Ascending aorta (tissue), 2 donors: ENCODE measurements around the gene NAV3. TPM values are rescaled to one million over a fixed set of nuclear protein-coding genes. Genes with fewer than 3 reads are reported as not detected.

Source experiments
- DNase-seq, 2 donors: peaks; one replicate each; pipeline ENCODE4 v3.0.0-alpha.2; 2019; ENCODE audit warnings: low spot score in 2 of 2
- H3K27ac ChIP-seq, 2 donors: fragments of 200-600 bp; sonication (generic); one replicate each; pipeline ENCODE4 v1.5.1; 2016 to 2017; ENCODE audit warnings: mild to moderate bottlenecking in 1 of 2
- H3K27me3 ChIP-seq: fragments of 200-600 bp; sonication (generic); one replicate; pipeline ENCODE4 v1.5.1; 2017
- H3K36me3 ChIP-seq, 2 donors: fragments of 200-600 bp; sonication (generic); one replicate each; pipeline ENCODE4 v1.5.1; 2016
- H3K4me1 ChIP-seq, 2 donors: fragments of 200-600 bp; sonication (generic); one replicate each; pipeline ENCODE4 v1.5.1; 2016 to 2017; ENCODE audit warnings: mild to moderate bottlenecking in 1 of 2
- H3K4me3 ChIP-seq, 2 donors: fragments of 200-600 bp; sonication (generic); one replicate each; pipeline ENCODE4 v1.5.1; 2016 to 2017; ENCODE audit warnings: mild to moderate bottlenecking in 1 of 2
- H3K9me3 ChIP-seq, 2 donors: fragments of 200-600 bp; sonication (generic); one replicate each; pipeline ENCODE4 v1.5.1; 2016
- intact Hi-C: fragments of 100-400 bp; cut with DNase I; formaldehyde crosslinking; loops from one replicate; pipeline ENCODE4 v1.15.1; 2023
- total RNA-seq: library from RNA; depleted of rRNA; stranded (reverse); fragments of >200 nt; gene quantifications from one replicate; pipeline ENCODE4 v1.1.0, GENCODE V29; 2016
- TF ChIP-seq, protein P1 (sequence below), 3 experiments: fragments of 200-600 bp in 2 of 3; fragments of 450-650 bp in 1 of 3; sonication (generic) in 2 of 3; IDR thresholded peaks; one replicate each; pipeline ENCODE4 v1.5.1; 2016 to 2019; ENCODE audit warnings: antibody characterized with exemption in 3 of 3, mild to moderate bottlenecking in 1 of 3, moderate library complexity in 1 of 3

The NAV3 gene
- total RNA-seq, 1 donor from 2014 or later: 9.7 TPM

GRCh38 chr12:78115889-78116288 is 285.2 kb downstream of the NAV3 start:
- Histone ChIP-seq H3K36me3 (no peaks in the 10 kb centered on the region), H3K4me3 (no peak overlapping the region), H3K27me3 (no peaks in the 10 kb centered on the region), H3K9me3 (no peaks in the 10 kb centered on the region), H3K4me1 (no peaks in the 10 kb centered on the region), H3K27ac (no peak overlapping the region)
- TF ChIP-seq, protein P1, sequence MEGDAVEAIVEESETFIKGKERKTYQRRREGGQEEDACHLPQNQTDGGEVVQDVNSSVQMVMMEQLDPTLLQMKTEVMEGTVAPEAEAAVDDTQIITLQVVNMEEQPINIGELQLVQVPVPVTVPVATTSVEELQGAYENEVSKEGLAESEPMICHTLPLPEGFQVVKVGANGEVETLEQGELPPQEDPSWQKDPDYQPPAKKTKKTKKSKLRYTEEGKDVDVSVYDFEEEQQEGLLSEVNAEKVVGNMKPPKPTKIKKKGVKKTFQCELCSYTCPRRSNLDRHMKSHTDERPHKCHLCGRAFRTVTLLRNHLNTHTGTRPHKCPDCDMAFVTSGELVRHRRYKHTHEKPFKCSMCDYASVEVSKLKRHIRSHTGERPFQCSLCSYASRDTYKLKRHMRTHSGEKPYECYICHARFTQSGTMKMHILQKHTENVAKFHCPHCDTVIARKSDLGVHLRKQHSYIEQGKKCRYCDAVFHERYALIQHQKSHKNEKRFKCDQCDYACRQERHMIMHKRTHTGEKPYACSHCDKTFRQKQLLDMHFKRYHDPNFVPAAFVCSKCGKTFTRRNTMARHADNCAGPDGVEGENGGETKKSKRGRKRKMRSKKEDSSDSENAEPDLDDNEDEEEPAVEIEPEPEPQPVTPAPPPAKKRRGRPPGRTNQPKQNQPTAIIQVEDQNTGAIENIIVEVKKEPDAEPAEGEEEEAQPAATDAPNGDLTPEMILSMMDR (IDR thresholded peaks at IDR 0.05): no peak
- no peak for DNase-seq
- intact Hi-C loops: no loop called here

DNA sequence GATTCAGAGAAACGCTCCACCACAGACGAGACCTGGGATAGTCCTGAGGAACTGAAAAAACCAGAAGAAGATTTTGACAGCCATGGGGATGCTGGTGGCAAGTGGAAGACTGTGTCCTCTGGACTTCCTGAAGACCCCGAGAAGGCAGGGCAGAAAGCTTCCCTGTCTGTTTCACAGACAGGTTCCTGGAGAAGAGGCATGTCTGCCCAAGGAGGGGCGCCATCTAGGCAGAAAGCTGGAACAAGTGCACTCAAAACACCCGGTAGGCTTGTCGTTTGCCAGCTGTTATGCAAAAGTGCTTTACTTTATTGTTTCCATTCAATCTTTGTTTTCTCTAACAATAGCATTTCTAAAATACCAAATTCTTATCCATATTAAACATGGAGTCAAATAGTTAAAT is 287.3 kb downstream of the NAV3 start:
- TF ChIP-seq, protein P1 (IDR thresholded peaks at IDR 0.05): no peak
- H3K9me3 ChIP-seq: no peaks in the 10 kb centered on the region
- no peaks in the 10 kb centered on the region for H3K36me3 ChIP-seq
- H3K27ac ChIP-seq: no peak overlapping the region
- H3K4me3 ChIP-seq: no peak overlapping the region
- H3K27me3 ChIP-seq: no peaks in the 10 kb centered on the region
- no peaks in the 10 kb centered on the region for H3K4me1 ChIP-seq
- DNase-seq: no peak
- intact Hi-C loops: no loop called here

- Histone ChIP-seq H3K4me3 (no peak overlapping the region), H3K36me3 (no peaks in the 10 kb centered on the region), H3K27ac (no peak overlapping the region), H3K27me3 (no peaks in the 10 kb centered on the region), H3K9me3 (no peaks in the 10 kb centered on the region), H3K4me1 (no peaks in the 10 kb centered on the region)
- TF ChIP-seq, protein P1 (IDR thresholded peaks at IDR 0.05): no peak
- no peak for DNase-seq
- intact Hi-C loops: no loop called here
Observed at GRCh38 chr12:78118486-78118885, 287.8 kb downstream of the NAV3 start.

- Histone ChIP-seq H3K4me3 (no peak overlapping the region), H3K4me1 (no peaks in the 10 kb centered on the region), H3K36me3 (no peaks in the 10 kb centered on the region), H3K27me3 (no peaks in the 10 kb centered on the region), H3K27ac (no peak overlapping the region), H3K9me3 (no peaks in the 10 kb centered on the region)
- intact Hi-C loops: no loop called here
- DNase-seq: no peak
- TF ChIP-seq, protein P1 (IDR thresholded peaks at IDR 0.05): no peak
Observed at GRCh38 chr12:78119351-78119918, 288.7 kb downstream of the NAV3 start.

- no peak overlapping the region for H3K4me3 ChIP-seq
- TF ChIP-seq, protein P1 (IDR thresholded peaks at IDR 0.05): no peak
- no peaks in the 10 kb centered on the region for H3K9me3 ChIP-seq
- H3K4me1 ChIP-seq: no peaks in the 10 kb centered on the region
- no peaks in the 10 kb centered on the region for H3K36me3 ChIP-seq
- no peak for DNase-seq
- intact Hi-C loops: no loop called here
- no peak overlapping the region for H3K27ac ChIP-seq
- no peaks in the 10 kb centered on the region for H3K27me3 ChIP-seq
Observed at GRCh38 chr12:78120306-78120705, 289.6 kb downstream of the NAV3 start.
